MM.1S (cell line): ENCODE measurements around the gene TBL1X.

Source experiments
- DNase-seq: peaks from one replicate; pipeline ENCODE4 v3.0.0-alpha.2; 2015
- H2AFZ ChIP-seq: fragments of 300-600 bp; sonication (generic); 2 replicates; pipeline ENCODE4 v1.6.0; 2016; ENCODE audit warnings: antibody characterized with exemption, low read length
- H3F3A ChIP-seq: fragments of 300-600 bp; sonication (generic); 2 replicates; pipeline ENCODE4 v1.6.1; 2016; ENCODE audit warnings: mild to moderate bottlenecking, antibody characterized with exemption, low read length, moderate library complexity, mixed read lengths; ENCODE audit not compliant: insufficient read depth
- H3K27ac ChIP-seq: fragments of 300-600 bp; sonication (generic); 2 replicates; pipeline ENCODE4 v1.5.1; 2016; ENCODE audit warnings: mild to moderate bottlenecking, low read length
- H3K27me3 ChIP-seq: fragments of 300-600 bp; sonication (generic); replicated peaks from 2 replicates; pipeline ENCODE4 v1.6.0; 2016; ENCODE audit warnings: low read length; ENCODE audit not compliant: insufficient read depth
- H3K36me3 ChIP-seq: fragments of 300-600 bp; sonication (generic); replicated peaks from 2 replicates; pipeline ENCODE4 v1.6.1; 2016; ENCODE audit warnings: mild to moderate bottlenecking, low read length, mixed read lengths; ENCODE audit not compliant: insufficient read depth
- H3K4me1 ChIP-seq: fragments of 300-600 bp; sonication (generic); 2 replicates; pipeline ENCODE4 v1.6.1; 2016; ENCODE audit warnings: low read length, mixed read lengths
- H3K4me2 ChIP-seq: fragments of 300-600 bp; sonication (generic); 2 replicates; pipeline ENCODE4 v1.6.0; 2016; ENCODE audit warnings: low read depth, low read length
- H3K4me3 ChIP-seq: fragments of 300-600 bp; sonication (generic); 2 replicates; pipeline ENCODE4 v1.5.1; 2016; ENCODE audit warnings: low read length, mixed read lengths
- H3K79me2 ChIP-seq: fragments of 300-600 bp; sonication (generic); 2 replicates; pipeline ENCODE4 v1.6.1; 2016; ENCODE audit warnings: mixed run types, low read length, mixed read lengths
- H3K9ac ChIP-seq: fragments of 300-600 bp; sonication (generic); 2 replicates; pipeline ENCODE4 v1.6.1; 2016; ENCODE audit warnings: low read length, mixed read lengths
- H3K9me2 ChIP-seq: fragments of 300-600 bp; sonication (generic); replicated peaks from 2 replicates; pipeline ENCODE4 v1.6.1; 2016; ENCODE audit warnings: mild to moderate bottlenecking, low read length, mixed read lengths; ENCODE audit not compliant: insufficient read depth
- H3K9me3 ChIP-seq: fragments of 300-600 bp; sonication (generic); replicated peaks from 2 replicates; pipeline ENCODE4 v1.6.1; 2016; ENCODE audit warnings: mild to moderate bottlenecking, low read length, mixed read lengths; ENCODE audit not compliant: insufficient read depth
- H4K20me1 ChIP-seq: fragments of 300-600 bp; sonication (generic); 2 replicates; pipeline ENCODE4 v1.6.1; 2016; ENCODE audit warnings: mild to moderate bottlenecking, low read length, moderate library complexity, mixed read lengths; ENCODE audit not compliant: insufficient read depth
- CTCF ChIP-seq: fragments of 300-600 bp; sonication (generic); IDR thresholded peaks from 2 replicates; pipeline ENCODE4 v1.5.1; 2016; ENCODE audit warnings: antibody characterized with exemption, low read length, mixed read lengths
- EZH2 ChIP-seq: fragments of 300-600 bp; sonication (generic); optimal IDR thresholded peaks from 2 replicates; pipeline ENCODE3; 2017; ENCODE audit warnings: low read depth, mild to moderate bottlenecking, antibody characterized with exemption, low read length, mixed read lengths
- EZH2phosphoT487 ChIP-seq: fragments of 300-600 bp; sonication (generic); IDR thresholded peaks from 2 replicates; pipeline ENCODE4 v1.6.1; 2018; ENCODE audit warnings: antibody characterized with exemption, low read length

Gene TBL1X

DNA sequence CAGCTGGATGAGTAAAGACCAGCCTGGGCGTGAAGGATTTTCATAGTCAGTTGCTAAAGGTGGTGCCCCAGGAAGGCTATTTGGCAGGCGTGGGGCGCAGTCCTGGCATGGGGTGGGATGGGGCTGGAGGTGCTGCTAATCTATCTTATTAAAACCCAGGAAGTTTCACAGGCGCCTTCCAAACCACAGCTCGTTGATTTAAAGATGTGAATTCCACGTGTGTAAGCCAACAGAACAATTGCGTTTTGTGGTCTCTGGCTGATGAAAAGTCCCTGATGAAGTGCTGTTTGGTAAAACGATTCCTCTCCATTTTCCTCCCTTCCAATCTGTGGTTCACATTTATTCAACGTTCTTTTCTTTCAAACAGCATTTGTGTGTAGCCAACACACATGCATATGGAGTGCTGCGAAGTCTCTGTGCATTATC lies 105.0 kb downstream of the TBL1X start:
- Histone ChIP-seq H3K27me3 (no peaks in the 10 kb centered on the region), H3K27ac (no peak overlapping the region), H3K4me3 (no peak overlapping the region), H3K79me2 (peaks cover 69% of the 10 kb centered on the region), H2AFZ (no peak overlapping the region), H3K9me3 (no peaks in the 10 kb centered on the region), H3K9me2 (no peaks in the 10 kb centered on the region), H3K9ac (no peak overlapping the region), H3K4me1 (no peaks in the 10 kb centered on the region), H3K4me2 (no peak overlapping the region), H3F3A (no peaks in the 10 kb centered on the region), H3K36me3 (no peaks in the 10 kb centered on the region), H4K20me1 (no peaks in the 10 kb centered on the region)
- TF ChIP-seq CTCF: no peak
- no peak for TF ChIP-seq EZH2phosphoT487
- no peak for TF ChIP-seq EZH2
- no peak for DNase-seq

DNA sequence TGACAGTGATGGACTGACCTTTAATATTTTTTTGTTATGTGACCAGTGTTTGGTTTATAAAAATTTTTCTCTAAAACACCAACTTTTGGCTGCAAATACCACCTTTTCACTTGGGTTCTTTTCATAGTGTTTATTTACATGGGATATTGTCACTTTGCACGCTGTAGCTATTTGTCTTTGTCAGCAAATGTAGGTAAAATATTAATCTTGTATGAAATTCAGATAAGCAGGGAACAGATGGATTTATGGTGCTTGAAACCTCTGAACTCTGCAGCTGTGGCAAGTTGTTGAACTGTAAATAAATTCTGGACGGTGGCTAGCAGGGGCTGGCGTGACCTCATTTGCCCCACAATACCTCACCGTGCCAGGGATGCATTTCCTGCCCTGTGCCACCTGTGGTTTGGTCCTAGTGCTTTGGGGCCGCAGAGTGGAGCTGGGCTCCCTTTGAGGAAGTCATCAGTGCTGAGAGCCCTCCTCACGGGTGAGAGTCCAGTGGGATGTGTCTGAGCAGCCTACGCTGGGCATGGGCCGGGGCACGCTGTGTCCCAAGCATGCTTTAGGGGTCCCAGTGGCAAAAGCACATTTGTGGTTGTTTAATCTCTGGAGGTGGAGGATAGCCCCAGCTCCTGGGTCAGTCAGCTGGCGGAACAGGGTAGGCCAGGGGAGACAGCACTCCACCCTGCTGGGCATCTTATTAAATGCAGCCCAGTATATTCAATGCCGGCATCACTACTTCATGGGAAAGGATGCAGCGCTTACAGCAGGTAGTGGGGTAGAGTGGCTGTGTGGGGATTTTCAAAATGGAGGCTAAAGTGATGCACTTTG lies 108.6 kb downstream of the TBL1X start:
- Histone ChIP-seq H3K4me1 (no peaks in the 10 kb centered on the region), H3K4me3 (no peak overlapping the region), H3K9ac (no peak overlapping the region), H3K79me2 (peaks cover 72% of the 10 kb centered on the region), H3K9me3 (no peaks in the 10 kb centered on the region), H3K9me2 (no peaks in the 10 kb centered on the region), H3K36me3 (no peaks in the 10 kb centered on the region), H3K4me2 (no peak overlapping the region), H3K27ac (no peak overlapping the region), H3K27me3 (no peaks in the 10 kb centered on the region), H2AFZ (no peak overlapping the region), H3F3A (no peaks in the 10 kb centered on the region), H4K20me1 (no peaks in the 10 kb centered on the region)
- no peak for DNase-seq
- TF ChIP-seq EZH2: no peak
- TF ChIP-seq EZH2phosphoT487: no peak
- TF ChIP-seq CTCF: no peak

GRCh38 chrX:9576059-9576458 lies 111.2 kb downstream of the TBL1X start:
- no peak for DNase-seq
- Histone ChIP-seq H4K20me1 (no peaks in the 10 kb centered on the region), H3K9me2 (no peaks in the 10 kb centered on the region)

More at GRCh38 chrX:9576059-9576458, 111.2 kb downstream of the TBL1X start:
- H3F3A ChIP-seq: no peaks in the 10 kb centered on the region
- no peak overlapping the region for H3K9ac ChIP-seq
- H3K4me2 ChIP-seq: no peak overlapping the region
- H3K9me3 ChIP-seq: no peaks in the 10 kb centered on the region
- H3K27ac ChIP-seq: no peak overlapping the region
- no peaks in the 10 kb centered on the region for H3K36me3 ChIP-seq
- no peak overlapping the region for H2AFZ ChIP-seq
- H3K27me3 ChIP-seq: no peaks in the 10 kb centered on the region
- no peak overlapping the region for H3K4me3 ChIP-seq
- no peaks in the 10 kb centered on the region for H3K4me1 ChIP-seq
- peaks cover 90% of the 10 kb centered on the region for H3K79me2 ChIP-seq
- TF ChIP-seq CTCF (no peak), EZH2 (no peak), EZH2phosphoT487 (no peak)
